HG03280 (cell line): ENCODE data around the gene CDCA7.
"Not testable (repeated sequence)": the region's sequence is repeated elsewhere in the genome, so short reads cannot be mapped to it uniquely, and the experiment has no call there.

Experiments used
- ATAC-seq: cut with Tn5 transposase; IDR thresholded peaks from one replicate; pipeline ENCODE4 v1.9.1; 2021; ENCODE audit warnings: mild to moderate bottlenecking, moderate library complexity; ENCODE audit not compliant: unreplicated experiment

The CDCA7 gene

DNA sequence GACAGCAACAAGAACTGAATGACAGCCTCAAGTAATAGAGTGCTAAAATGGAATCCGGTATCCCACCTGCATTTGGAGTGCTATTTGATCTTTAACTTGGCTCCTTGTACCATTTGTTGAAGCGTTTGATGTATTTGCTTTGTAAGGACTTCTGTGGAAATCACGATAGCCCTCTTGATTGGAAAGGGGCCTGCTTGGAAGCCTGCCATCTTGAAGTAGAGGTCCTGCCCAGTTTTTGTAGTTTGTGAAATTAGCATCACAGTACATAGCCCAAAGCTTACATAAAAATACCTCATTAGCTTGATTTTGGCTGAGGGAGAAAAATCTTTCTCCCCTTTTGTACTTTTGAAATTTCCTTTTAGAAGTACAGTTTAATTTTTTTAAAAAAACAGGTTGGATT is 2.7 kb downstream of the CDCA7 start:
- ATAC-seq, result no peak

DNA sequence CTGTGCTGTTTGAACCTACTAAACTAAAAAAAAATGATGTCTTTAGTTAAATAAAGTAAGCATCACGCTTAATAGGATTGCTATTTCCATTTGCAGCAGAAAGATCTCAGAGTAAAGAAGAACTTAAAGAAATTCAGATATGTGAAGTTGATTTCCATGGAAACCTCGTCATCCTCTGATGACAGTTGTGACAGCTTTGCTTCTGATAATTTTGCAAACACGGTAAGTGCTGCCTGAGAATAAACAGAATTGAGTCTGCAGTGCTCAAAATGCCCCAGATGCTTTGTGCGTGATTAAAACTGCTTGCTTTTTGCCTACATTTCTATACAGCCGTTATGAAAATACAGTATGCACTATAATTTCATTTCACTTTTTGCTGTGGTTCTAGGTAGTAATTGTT is 3.9 kb downstream of the CDCA7 start:
- ATAC-seq, result no peak

DNA sequence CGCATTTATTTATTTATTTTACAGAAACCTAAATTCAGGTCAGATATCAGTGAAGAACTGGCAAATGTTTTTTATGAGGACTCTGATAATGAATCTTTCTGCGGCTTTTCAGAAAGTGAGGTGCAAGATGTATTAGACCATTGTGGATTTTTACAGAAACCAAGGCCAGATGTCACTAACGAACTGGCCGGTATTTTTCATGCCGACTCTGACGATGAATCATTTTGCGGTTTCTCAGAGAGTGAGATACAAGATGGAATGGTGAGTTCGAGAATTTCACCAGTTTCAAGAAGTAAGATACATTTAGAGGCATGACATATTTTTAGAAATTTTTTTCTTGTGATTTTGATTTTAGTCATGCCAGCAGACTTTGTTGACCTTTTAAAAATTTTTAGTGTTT is 4.6 kb downstream of the CDCA7 start:
- ATAC-seq, result peak; percentile 44

DNA sequence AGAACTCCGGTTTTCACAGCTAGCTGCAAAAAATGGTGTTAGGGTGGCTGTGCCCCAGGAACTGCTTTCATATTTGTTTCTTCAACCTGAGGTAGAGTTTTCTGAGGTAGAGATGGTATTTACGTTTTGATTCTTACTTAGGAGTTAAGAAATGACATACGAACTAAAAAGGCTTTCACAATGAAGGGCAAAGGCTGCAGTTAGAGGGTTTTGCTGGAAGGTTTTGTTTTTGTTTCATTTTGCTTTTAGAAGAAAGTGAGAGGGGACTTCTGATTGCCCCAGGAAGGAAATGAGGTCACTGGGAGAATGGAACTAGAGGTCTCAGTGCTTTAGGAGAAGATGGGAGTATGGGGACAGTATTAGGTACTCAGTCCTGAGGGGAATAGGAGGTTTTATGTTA is 15.5 kb downstream of the CDCA7 start:
- no peak for ATAC-seq

DNA sequence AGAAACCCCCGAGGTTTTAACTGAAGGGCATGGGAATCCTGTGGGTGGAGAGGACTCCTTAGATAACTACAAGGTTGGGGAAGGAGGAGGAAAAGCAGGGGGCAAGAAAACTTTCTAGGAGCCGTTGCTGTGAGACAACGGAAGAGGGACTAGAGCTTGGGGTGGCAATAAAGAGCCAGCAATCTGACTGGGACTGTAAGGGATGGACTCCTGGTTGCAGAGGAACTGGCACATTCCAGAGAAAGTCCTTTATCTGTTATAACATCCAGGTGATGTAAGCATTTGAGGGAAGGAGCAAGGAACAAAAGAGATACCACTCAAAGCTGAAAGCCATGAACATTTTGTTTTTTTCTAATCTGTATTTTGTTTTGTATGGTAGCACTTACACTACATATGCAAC is 16.4 kb downstream of the CDCA7 start:
- no peak for ATAC-seq

DNA sequence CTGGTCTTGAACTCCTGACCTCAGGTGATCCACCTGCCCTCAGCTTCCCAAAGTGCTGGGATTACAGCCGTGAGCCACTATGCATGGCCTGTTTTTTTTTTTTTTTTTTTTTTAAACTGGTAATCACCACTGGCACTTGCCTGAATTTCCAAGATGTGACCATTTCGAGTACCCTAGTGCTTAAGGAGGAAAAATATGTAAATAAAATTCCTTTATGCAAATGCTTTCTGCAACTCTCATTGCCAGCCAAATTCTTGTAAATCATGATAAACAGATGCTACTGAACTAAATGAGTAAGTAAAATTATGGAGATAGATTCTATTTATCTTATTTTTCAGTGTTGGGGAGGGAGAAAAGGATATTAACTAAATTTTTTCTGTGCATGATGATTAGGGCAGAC is 18.6 kb downstream of the CDCA7 start:
- ATAC-seq, result no peak

DNA sequence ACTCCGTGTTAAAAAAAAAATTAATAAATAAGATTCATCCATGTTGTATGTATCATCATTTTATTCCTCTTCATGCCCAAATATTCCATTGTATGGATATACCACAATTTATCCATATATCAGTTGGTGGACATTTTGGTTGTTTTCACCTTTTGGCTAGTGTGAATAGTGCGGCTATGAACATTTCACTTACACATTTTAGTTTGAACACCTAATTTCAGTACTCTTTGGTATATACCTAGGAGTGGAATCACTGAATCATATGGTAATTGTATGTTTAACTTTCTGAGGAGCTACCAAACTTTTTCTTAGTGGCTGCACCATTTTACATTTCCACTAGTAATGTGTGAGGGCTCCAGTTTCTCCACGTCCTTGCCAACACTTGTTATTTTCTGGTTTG is 20.0 kb downstream of the CDCA7 start:
- ATAC-seq, result no peak

DNA sequence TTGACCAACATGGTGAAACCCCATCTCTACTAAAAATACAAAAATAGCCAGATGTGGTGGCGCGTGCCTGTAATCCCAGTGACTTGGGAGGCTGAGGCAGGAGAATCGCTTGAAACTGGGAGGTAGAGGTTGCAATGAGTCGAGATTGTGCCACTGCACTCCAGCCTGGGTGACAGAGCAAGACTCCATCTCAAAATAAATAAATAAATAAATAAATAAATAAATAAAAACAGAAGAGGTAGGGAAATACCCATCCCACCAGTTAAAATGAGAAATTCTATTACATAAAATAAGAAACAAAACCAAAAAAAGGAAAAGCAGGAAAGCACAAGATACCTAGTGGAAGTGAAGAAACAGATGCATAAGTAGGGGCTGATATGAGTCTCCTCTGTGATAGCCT is 30.9 kb downstream of the CDCA7 start:
- not testable (repeated sequence) for ATAC-seq

DNA sequence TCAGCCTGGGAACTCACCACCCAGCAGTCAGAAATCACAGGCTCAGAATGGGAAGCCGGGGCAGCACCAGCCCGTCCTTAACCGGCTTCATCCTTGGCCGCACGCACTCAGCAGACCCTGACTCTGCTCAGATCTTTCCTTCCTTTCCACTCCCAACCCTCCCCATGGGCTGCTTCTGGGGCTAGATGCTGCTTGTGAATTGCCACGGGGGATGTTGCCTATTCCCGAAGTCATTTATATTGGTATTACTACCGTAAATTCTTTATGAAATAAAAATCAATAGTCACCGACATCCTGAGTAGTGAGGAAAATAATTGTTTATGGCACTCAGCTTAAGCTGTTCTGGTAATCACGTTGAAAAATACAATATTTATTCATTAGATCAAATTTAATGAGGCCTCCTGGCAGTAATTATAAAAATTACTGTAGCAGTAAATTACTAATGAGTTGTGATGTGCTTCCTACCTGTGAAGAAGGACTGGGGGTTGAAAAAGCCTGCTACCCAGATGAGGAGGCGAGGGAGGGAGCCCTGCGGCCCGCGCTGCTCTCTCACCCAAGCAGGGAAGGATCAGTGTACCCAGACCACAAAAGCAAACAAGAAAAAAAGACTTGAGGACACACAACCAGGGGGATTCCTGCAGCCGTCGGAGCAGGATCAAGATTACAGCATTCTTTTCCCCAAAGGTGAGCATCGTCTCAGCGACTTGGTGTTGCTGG is 31.5 kb downstream of the CDCA7 start:
- no peak for ATAC-seq

DNA sequence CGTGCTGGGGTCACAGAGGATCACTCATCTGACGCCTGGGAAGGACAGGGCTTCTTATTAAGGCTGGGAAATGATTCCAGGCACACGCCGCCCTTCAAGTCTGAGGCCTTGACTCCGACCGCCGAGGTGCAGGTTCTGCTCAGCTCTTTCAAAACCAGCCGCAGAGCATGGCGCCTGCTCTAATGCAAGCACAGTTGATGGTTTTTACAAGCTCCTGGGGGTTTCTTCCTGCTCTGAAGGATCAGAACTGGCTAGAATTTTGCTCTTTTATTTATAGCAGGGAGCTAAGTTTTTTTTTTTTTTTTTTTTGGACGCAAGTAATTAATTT is 32.0 kb downstream of the CDCA7 start:
- no peak for ATAC-seq

DNA sequence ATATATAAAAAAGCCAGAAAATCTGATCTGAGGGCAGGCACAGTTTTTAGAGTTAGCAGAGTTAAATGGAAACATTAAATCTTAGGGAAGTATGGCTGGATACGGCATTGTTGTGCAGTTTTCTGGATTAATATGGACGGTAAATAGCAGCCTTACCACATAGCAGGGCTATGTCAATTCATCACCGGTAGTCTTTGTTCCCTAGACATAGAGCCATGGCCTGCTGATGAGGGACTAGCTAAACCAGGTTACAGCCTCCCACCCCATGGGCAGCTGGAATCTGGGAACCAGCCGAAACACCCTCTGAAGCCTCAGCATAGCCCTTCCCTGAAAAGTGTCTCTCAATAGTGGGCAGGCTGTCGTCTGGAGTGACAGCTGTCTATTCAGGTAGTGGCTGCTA is 32.4 kb downstream of the CDCA7 start:
- ATAC-seq, result no peak

DNA sequence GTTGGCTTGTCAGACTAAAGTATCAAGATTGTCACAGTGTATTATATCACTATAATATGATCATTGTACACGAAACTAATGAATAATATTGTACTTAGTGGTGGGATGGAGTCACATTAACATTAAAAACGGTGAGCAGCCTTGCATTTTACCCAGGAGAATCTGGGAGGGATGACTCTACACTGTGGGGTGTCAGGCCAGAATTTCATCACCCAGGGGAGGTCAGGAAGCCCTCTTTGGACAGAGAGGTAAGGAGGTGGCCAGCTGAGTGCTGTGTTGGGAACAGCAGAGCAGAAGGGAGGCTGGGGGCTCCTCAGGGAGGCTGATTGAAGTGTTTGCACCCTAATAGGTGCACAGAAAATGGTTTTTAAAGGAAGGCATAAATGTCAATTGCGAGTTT is 33.0 kb downstream of the CDCA7 start:
- no peak for ATAC-seq

DNA sequence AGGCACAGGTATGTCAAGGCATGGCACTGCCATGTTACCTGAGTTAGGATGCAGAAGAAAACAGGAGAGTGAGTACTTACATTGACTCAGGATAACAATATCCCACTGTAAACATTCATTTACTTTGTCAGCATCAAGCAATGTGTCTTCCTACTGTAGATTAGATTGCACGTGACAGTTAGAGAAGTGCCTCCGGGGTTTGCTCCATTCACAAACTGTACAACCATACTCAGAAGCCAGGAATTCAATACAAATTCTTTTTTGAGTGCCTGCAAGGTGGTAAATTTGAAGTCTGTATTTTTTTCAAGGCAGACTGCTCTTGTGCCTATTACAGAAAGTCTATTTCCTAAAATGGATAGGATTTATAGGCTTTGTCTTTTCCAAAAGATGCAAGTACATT is 34.1 kb downstream of the CDCA7 start:
- ATAC-seq, result no peak

DNA sequence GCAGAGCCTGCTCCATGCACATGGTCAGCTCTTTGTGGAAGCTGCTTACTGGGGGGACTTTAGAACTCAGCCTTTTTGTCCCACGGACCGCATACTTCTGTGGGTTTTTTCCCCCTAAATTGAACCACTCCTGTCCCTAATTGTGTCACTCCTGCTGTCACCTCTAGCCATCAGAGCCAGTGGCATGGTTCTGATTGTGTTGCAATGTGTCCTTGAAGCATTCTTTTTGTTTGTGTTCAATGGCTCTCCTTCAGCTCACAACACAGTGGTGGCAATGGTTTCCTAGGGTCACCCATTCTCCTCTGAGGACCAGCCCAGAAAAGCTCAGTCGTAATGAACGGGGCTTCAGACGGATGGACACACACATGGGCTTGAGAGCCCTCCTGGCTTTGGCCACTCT is 35.4 kb downstream of the CDCA7 start:
- no peak for ATAC-seq

DNA sequence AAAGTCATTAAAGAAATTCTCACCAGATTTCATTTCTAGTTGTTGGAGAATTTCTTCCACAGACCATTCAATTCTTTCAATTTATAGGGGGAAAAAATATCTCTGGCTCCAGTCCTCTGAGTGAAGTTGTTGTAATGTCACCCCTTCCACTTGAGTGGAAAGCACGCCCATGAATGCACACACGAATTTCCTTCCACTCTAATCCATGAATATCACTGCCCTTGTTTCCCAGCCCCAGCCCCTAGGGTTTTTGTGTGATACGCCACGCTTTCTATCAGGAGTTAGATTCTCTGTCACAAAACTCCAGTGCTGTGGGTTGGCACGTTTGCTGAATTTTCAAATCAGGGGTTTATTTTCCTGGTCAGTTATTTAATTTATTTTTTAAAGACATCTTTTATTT is 38.1 kb downstream of the CDCA7 start:
- no peak for ATAC-seq

DNA sequence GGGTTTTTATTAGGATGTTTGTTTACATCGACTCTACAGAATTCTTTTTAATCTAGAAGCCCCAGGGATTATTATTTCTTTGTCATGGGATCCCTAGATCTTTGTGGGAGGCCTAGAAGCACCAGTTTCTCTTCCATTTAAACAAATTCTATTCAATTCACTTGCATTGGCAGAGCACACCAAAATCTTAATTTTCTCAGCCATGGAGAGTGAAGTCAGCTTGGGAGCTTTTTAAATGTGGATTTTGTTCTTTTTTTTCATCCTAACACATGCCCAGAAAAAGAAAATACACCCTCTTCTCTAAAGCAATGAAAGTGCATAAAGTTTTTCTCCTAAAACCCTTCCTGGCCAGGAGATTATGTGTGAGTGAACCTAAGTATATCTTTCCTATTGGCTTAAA is 38.5 kb downstream of the CDCA7 start:
- ATAC-seq, result no peak

DNA sequence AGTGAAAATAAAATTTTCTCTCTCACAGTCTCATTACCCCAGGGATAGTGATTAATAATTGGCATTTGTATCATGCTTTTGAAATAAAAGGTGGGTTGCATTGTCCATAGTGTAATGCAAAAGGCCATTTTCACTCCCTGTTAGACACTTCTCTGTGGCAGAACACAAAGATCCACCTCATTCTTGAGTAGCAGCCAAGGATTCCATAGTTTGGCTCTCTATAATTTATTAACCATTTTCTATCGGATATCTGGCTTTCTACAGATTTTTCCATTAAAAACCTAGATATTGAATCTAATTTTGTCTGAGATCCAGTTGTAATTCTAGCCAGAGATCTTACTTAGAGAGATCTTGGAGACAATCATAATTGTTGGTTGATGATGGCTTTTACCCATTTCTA is 39.0 kb downstream of the CDCA7 start:
- ATAC-seq, result no peak

DNA sequence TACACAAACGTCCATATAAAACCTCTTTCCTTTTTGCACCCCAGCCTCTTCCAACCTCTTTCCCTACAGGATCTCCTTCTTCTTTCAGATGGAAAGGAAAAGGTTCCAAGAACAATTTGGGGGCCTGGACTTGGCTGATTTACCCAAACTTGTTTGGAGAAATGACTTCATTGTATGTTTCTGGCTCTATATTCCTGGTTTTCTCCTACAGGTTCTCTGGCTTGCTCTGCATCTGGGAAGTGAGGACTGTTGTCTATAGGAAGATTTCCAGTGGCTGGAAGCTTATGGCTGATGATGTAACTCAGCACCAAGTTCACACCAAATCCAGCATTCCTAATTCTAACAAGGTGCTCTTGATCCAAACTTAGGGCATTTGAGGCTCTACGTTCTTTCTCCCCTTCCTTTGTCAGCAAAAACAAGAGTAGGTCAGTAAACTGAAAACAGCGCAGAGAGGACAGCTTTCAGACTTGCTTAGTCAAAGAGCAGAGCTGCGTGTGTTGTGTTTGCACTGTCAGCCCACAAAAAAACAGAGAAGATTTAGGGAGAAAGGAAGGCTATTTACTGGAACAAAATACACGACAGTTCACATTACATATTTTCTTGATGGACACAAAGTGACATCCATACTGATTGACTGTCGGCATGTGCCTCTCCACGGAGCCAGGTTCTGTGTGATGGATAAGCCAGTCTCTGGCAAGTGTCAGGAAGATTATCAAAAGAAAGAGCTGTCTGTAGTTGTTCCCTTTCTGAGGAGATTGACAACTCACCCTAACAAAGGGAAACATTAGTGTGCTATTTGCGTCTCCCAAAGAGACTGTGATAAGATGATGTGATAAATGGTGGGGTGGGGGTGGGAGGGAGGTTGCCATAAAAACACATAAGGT is 39.7 kb downstream of the CDCA7 start:
- no peak for ATAC-seq

DNA sequence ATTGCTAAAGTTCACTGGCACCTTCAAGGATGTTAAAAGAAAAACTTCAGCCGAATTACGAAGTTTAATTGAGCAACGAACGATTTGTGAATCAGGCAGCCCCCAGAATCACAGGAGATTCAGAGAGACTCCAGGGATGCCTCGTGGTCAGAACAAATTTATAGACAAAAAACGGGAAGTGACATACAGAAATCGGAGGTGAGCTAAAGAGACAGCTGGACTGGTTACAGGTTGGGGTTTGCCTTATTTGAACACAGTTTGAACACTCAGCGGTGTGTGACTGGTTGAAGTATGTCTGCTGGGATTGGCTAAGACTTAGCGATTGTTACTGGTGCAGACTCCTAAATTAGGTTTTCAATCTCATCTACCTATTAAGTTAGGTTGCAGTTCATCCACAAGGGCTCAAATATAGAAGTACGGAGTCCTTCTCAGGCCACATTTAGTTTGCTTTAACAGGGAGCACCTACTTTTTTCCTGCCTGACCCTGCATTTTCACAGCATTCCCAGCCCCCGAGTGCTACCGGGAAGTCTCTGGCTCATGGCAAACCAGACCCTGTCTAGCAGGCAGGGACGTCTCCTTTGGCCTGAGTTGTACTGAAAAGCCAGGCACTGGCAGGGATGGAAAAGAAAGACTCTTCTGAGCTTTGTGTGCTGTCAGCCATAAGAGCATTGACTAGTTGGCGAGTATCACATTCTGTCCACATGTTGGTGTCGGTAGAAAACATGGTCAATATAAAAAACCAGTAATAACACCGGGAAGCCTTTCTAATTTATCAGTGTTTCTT is 41.1 kb downstream of the CDCA7 start:
- no peak for ATAC-seq

DNA sequence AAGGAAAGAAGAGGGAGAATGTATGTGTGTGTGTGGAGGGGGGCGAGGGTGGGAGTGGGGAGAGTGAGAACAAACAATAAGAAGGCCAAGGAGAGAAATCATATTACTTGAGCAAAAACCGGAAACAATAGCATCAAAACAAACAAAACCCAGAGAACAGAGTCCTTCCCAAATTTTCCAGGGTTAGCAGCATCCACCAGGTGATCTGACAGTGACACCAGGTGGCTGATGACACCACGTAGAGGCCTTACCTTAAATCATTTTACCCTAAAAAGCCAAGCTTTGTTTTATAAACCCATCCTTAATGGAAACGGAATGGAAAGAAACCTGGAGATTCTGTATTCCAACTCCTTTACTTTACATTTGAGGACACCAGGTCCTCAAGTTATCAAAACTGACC is 42.9 kb downstream of the CDCA7 start:
- no peak for ATAC-seq

DNA sequence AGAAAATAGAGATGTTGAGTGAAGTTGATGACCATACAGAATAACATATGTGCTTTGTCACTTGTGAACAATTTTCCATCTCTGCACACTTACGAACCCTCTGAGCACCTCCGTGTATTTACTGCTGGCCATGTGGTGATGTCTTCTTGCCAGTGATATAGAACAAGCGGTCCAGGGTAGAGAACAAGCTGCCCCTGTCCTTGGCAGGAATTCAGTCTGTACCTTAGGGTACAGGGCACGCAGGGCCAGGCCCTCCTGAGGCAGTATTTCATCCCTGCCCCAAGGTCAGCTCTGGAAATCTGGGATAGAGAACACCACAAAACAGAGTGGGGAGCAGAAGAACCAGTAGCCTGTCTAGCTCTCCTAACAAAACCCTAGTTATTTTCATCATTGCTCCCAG is 44.6 kb downstream of the CDCA7 start:
- ATAC-seq, result no peak

DNA sequence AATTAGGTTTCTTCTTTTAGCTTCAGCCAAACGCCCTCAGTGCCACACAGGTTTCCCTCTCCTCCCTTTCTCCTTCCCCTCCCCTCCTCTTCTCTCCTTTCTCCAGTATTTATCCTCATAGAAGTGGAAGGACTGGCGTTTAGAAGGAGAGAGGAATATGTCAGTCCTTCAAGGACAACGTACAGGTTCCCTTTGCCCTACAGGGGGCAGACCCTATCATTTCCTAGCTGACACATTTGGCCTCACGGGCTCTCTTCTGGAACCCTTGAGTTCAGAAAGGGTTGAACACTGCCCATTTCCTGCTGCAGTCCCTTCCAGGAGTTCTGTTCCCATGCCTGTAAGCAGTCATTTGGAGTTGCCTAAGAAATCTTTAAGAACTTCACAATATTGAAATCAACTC is 46.1 kb downstream of the CDCA7 start:
- no peak for ATAC-seq
